Gastrocnemius medialis (tissue), 4 donors: ENCODE measurements around the gene UBAP2. TPM values are rescaled to one million over a fixed set of nuclear protein-coding genes. Genes with fewer than 3 reads are reported as not detected.
A peak's percentile ranks its signal among the peaks of the same experiment; 100 is the strongest.

Experiments used
- ATAC-seq, 2 donors: fragments of 150-250 bp; one replicate each; pipeline ENCODE4 v1.9.1; 2016
- DNase-seq, 2 donors: peaks; one replicate each; pipeline ENCODE4 v3.0.0-alpha.2; 2019
- H3K27ac ChIP-seq, 4 donors: fragments of 200-600 bp; sonication (generic); 1 replicate in 1 of 4; 2 replicates in 3 of 4; pipeline ENCODE4 v1.5.1; 2016 to 2018; ENCODE audit warnings: mild to moderate bottlenecking in 2 of 4, moderate library complexity in 1 of 4
- H3K27me3 ChIP-seq, 3 donors: fragments of 200-600 bp; sonication (generic) in 2 of 3; 1 replicate in 1 of 3; 2 replicates in 2 of 3; pipeline versions ENCODE4 v1.5.1 to v1.6.0; 2016 to 2019; ENCODE audit warnings: mild to moderate bottlenecking in 1 of 3, moderate library complexity in 1 of 3
- H3K36me3 ChIP-seq, 2 donors: fragments of 200-600 bp; sonication (generic) in 1 of 2; one replicate each; pipeline ENCODE4 v1.5.1; 2017 to 2018
- H3K4me1 ChIP-seq, 2 donors: fragments of 200-600 bp; sonication (generic) in 1 of 2; one replicate each; pipeline ENCODE4 v1.5.1; 2016 to 2017; ENCODE audit warnings: mild to moderate bottlenecking in 2 of 2
- H3K4me3 ChIP-seq, 4 donors: fragments of 200-600 bp; sonication (generic) in 3 of 4; 1 replicate in 1 of 4; 2 replicates in 3 of 4; pipeline ENCODE4 v1.5.1; 2016 to 2019; ENCODE audit warnings: mild to moderate bottlenecking in 2 of 4
- H3K9me3 ChIP-seq, 3 donors: fragments of 200-600 bp; sonication (generic) in 2 of 3; 1 replicate in 1 of 3; 2 replicates in 2 of 3; pipeline ENCODE4 v1.5.1; 2016 to 2019
- CTCF ChIP-seq, 5 experiments: fragments of 450-650 bp in 3 of 5; fragments of 200-600 bp in 2 of 5; sonication (generic) in 2 of 5; IDR thresholded peaks in 4 of 5; conservative IDR thresholded peaks in 1 of 5; 1 replicate in 4 of 5; 2 replicates in 1 of 5; pipeline ENCODE4 v1.5.1; 2016 to 2019; ENCODE audit warnings: antibody characterized with exemption in 5 of 5, mild to moderate bottlenecking in 3 of 5, moderate library complexity in 3 of 5
- POLR2A ChIP-seq, 2 donors: fragments of 450-650 bp; IDR thresholded peaks; one replicate each; pipeline ENCODE4 v1.6.1; 2017; ENCODE audit warnings: antibody characterized with exemption in 2 of 2, mild to moderate bottlenecking in 2 of 2, moderate library complexity in 2 of 2
- in situ Hi-C, 4 donors: fragments of 200-750 bp; cut with MboI; loops; one replicate each; pipeline versions ENCODE4 v1.15.0 to v1.8.0; 2017; ENCODE audit warnings: low sequenced_read_pairs in 4 of 4
- intact Hi-C: fragments of 100-400 bp; cut with DNase I; formaldehyde crosslinking; loops from one replicate; pipeline ENCODE4 v1.15.1; 2023; ENCODE audit warnings: low total_unique reads
- total RNA-seq, 4 donors: library from RNA; depleted of rRNA; stranded (reverse); fragments of >200 nt; gene quantifications; one replicate each; pipeline versions ENCODE4 v1.1.0 to v1.2.3, GENCODE V29; 2016

UBAP2 gene
- total RNA-seq, 4 donors from 2014 or later = 14.6 to 26.6 (median 20.9) TPM

- no peak overlapping the region for H3K4me3 ChIP-seq
- in situ Hi-C loops (loop anchor here in 1 of 4 donors (25.0 kb wide), 1 partner anchor 135 kb away; no protein-coding TSS in a partner anchor), intact Hi-C loops (loop anchor here (2.0 to 5.0 kb wide), 3 partner anchors 45 to 255 kb away; partner anchors contain the start of gene UBE2R2)
- H3K9me3 ChIP-seq = no peaks in the 10 kb centered on the region
- no peak for ATAC-seq
- no peaks in the 10 kb centered on the region for H3K27me3 ChIP-seq
- TF ChIP-seq CTCF (IDR thresholded peaks at IDR 0.05 in 4 of 5, conservative IDR thresholded peaks at IDR 0.05 in 1 of 5) (no peak), POLR2A (IDR thresholded peaks at IDR 0.05) (no peak)
- DNase-seq = no peak
- no peaks in the 10 kb centered on the region for H3K36me3 ChIP-seq
- H3K4me1 ChIP-seq = peaks cover 27 to 30% of the 10 kb centered on the region in 2 donors
- peak overlapping the region; percentile 83 to 93 (median 86) for H3K27ac ChIP-seq
Observed at GRCh38 chr9:34072410-34072809, 23.7 kb upstream of the UBAP2 start.

- no peaks in the 10 kb centered on the region for H3K9me3 ChIP-seq
- intact Hi-C loops = loop anchor here (1.0 to 5.0 kb wide), 4 partner anchors 21 to 253 kb away; partner anchors contain the start of gene UBE2R2
- TF ChIP-seq POLR2A (IDR thresholded peaks at IDR 0.05) = no peak
- TF ChIP-seq CTCF (IDR thresholded peaks at IDR 0.05 in 4 of 5, conservative IDR thresholded peaks at IDR 0.05 in 1 of 5) = no peak
- H3K36me3 ChIP-seq = no peaks in the 10 kb centered on the region
- in situ Hi-C loops = loop anchor here in 1 of 4 donors (25.0 kb wide), 1 partner anchor 133 kb away; no protein-coding TSS in a partner anchor
- DNase-seq (peak; percentile 52 to 63), ATAC-seq (no peak)
- no peak overlapping the region for H3K4me3 ChIP-seq
- peak overlapping the region; percentile 83 to 93 (median 86) for H3K27ac ChIP-seq
- peaks cover 27 to 30% of the 10 kb centered on the region in 2 donors for H3K4me1 ChIP-seq
- no peaks in the 10 kb centered on the region for H3K27me3 ChIP-seq
Observed at GRCh38 chr9:34070606-34071324, 22.1 kb upstream of the UBAP2 start.

DNA sequence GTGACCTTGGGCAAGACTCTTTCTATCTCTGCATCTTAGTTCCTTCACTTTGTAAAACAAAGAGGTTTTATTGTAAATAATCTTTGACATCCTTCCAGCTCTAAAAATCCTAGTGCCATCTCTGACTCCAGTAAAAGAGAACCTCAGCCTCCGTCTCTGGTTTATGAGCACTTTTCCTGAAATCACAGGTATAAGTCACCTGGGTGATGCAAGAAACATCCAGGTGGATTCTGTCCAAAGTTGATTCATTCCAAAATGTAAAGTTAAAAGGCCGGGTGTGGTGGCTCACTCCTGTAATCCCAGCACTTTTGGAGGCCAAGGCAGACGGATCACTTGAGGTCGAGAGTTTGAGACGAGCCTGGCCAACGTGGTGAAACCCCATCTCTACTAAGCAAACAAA is 21.1 kb upstream of the UBAP2 start:
- Histone ChIP-seq H3K4me3 (no peak overlapping the region), H3K36me3 (no peaks in the 10 kb centered on the region), H3K27ac (peak overlapping the region in 1 of 4 donors; percentile 83), H3K4me1 (peaks cover 27 to 30% of the 10 kb centered on the region in 2 donors), H3K9me3 (no peaks in the 10 kb centered on the region), H3K27me3 (no peaks in the 10 kb centered on the region)
- ATAC-seq (no peak), DNase-seq (no peak)
- intact Hi-C loops (loop anchor here (1.0 to 5.0 kb wide), 3 partner anchors 21 to 253 kb away; partner anchors contain the start of gene UBE2R2), in situ Hi-C loops (loop anchor here in 1 of 4 donors (25.0 kb wide), 1 partner anchor 133 kb away; no protein-coding TSS in a partner anchor)
- TF ChIP-seq POLR2A (IDR thresholded peaks at IDR 0.05) = no peak
- no peak for TF ChIP-seq CTCF (IDR thresholded peaks at IDR 0.05 in 4 of 5, conservative IDR thresholded peaks at IDR 0.05 in 1 of 5)

DNA sequence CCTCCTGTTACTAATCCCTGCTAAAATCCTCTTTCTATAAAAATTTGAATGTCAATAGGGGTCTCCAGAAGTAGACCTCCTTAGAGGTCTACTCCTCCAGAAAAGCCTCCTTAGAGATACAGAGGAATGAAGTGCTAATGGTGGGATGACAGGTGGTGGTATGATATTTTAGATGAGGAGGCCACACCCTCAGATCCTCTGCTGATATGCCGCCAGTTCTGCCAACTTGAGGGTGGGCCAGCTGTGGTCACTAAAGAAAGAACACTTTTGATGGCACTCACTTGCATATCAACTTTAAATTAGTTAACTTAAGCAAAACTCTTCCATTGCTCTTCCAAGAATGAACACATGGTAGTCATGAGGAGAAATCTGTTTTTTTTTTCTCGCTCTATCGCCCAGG is 16.9 kb upstream of the UBAP2 start:
- no peaks in the 10 kb centered on the region for H3K36me3 ChIP-seq
- H3K27me3 ChIP-seq = no peaks in the 10 kb centered on the region
- intact Hi-C loops = no loop called here
- DNase-seq (no peak), ATAC-seq (no peak)
- TF ChIP-seq POLR2A (IDR thresholded peaks at IDR 0.05) (no peak), CTCF (IDR thresholded peaks at IDR 0.05 in 4 of 5, conservative IDR thresholded peaks at IDR 0.05 in 1 of 5) (no peak)
- in situ Hi-C loops = loop anchor here in 1 of 4 donors (25.0 kb wide), 1 partner anchor 128 kb away; no protein-coding TSS in a partner anchor
- H3K9me3 ChIP-seq = no peaks in the 10 kb centered on the region
- H3K4me3 ChIP-seq = no peak overlapping the region
- H3K27ac ChIP-seq = no peak overlapping the region
- H3K4me1 ChIP-seq = peaks cover 0 to 3% of the 10 kb centered on the region in 2 donors
